ENCODE measurements around the gene CLEC5A.
"Not testable (repeated sequence)": the region's sequence is repeated elsewhere in the genome, so short reads cannot be mapped to it uniquely, and the experiment has no call there.

The CLEC5A gene

DNA sequence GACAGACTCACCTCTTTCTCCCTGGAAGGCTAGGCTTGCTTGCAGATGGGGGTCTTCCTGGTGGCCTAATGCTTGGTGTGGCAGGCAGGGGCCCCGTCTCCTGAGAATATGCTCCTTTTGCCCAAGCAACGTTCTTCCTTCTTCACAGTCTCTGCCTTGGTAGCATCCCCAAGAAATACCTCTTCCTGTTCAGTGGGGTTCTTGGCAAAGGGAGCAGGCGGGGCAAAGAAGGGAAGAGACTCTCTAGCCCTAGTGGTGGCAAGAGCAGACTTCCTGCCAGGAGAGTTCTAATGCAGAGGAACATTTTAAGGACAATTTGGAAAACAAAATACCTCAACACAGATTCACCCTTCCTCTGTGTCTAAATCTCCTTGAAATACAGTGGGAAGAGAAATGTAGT is at the start of gene CLEC5A:
CLEC5A (minus strand) TSS at position 179 of the 400 bp plus-strand sequence. CDS start 682 bp downstream, outside the sequence.
- no peak for DNase-seq (ENCODE audit: low read depth in 2 of 2)

DNA sequence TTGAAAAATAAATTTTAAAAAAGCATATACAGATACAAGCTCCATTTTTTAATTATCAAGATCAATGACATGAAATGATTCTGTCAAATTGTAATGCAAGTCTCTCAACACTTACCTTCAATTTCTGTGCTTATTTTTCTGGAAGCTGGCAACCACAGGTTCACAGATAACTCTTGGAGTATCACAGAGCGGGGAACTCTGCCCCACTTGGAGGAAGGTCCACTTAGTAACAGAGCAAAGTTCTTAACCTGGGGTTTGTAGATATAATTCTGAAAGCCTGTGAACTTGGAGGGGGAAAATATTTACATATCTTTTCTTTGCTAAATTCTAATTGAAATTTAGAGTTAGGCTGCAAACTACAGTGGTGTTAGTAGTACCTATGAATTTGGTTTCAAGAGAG is 46.6 kb upstream of the CLEC5A start:
- DNase-seq (ENCODE audit: low read depth in 2 of 2) = no peak

DNA sequence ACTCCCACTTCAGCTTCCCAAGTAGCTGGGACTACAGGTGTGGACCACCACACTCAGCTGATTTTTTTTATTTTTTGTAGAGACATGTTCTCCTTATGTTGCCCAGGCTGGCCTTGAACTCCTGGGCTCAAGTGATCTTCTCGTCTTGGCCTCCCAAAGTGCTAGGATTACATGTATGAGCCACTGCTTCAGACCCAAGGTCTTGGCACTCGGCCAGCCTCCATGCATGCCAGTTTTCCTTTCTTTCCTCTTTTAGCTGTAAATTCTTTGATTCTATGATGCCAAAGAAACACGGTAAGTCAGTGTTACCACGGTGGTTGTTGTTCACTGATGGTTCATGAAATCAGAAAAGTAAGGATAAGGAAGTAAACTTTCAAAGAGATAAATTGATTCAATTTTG is 45.9 kb upstream of the CLEC5A start:
- no peak for DNase-seq (ENCODE audit: low read depth in 2 of 2)

GRCh38 chr7:141992156-141992555 is 45.4 kb upstream of the CLEC5A start:
- no peak for DNase-seq (ENCODE audit: low read depth in 2 of 2)

DNA sequence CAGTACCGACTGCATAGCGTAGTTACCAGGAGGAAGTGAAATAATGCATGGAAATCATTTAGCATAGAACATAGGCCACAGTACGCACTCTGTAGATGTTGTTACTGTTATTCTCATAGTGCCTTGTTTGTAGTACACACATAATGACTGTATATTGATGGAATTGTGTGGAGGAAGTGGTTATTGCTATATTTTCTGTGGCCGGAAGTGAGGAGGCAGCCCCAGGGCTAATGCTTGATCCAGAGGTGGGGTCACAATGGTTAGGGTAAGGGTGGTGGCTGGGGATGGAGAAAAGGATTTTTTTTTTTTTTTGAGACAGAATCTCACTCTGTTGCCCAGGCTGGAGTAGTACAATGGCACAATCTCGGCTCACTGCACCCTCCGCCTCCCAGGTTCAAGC is 44.4 kb upstream of the CLEC5A start:
- DNase-seq (ENCODE audit: low read depth in 2 of 2) = no peak

- no peak for DNase-seq (ENCODE audit: low read depth in 2 of 2)
Measured at GRCh38 chr7:141990011-141990725, 43.4 kb upstream of the CLEC5A start.

DNA sequence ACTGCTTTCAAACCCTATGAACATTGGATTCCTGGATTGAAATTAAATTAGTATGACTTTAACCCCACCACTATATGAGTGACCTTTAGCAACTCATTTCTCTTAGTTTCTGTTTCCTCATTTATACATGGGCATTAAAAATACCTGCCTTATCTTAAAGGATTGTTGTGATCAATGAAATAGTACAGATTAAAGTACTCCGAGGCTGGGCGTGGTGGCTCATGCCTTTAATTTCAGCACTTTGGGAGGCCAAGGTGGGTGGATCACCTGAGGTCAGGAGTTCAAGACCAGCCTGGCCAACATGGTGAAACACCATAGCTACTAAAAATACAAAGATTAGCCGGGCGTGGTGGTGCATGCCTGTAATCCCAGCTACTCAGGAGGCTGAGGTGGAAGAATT is 41.0 kb upstream of the CLEC5A start:
- not testable (repeated sequence) for DNase-seq (ENCODE audit: low read depth in 2 of 2)

GRCh38 chr7:141986923-141987322 is 40.1 kb upstream of the CLEC5A start:
- no peak for DNase-seq (ENCODE audit: low read depth in 2 of 2)

GRCh38 chr7:141985926-141986325 is 39.2 kb upstream of the CLEC5A start:
- DNase-seq (ENCODE audit: low read depth in 2 of 2) = not testable (repeated sequence)

- no peak for DNase-seq (ENCODE audit: low read depth in 2 of 2)
Measured at GRCh38 chr7:141979568-141979967, 32.8 kb upstream of the CLEC5A start.

- DNase-seq (ENCODE audit: low read depth in 2 of 2) = no peak
Measured at GRCh38 chr7:141978351-141978750, 31.6 kb upstream of the CLEC5A start.

- no peak for DNase-seq (ENCODE audit: low read depth in 2 of 2)
Measured at GRCh38 chr7:141976524-141977245, 29.9 kb upstream of the CLEC5A start.

- DNase-seq (ENCODE audit: low read depth in 2 of 2) = peak; percentile 55 to 65
Measured at GRCh38 chr7:141975806-141976523, 29.2 kb upstream of the CLEC5A start.

DNA sequence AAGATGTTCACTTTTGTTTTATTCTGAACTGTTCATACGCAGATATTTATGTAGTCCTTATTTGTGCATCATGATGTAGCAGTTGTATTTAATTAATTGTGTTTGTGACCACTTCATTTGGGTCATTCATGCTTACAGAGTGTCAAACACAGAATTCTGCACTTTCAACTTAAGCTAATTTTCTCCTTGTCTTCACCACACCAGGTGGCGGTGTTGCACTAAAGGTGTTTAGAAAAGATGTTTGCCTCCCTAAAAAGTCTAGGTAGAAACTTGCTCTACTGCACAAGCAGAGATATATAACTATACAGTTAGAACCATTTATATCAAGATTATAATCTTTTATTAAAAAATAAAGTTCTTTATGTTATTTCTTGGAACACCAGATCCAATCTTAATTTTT is 28.1 kb upstream of the CLEC5A start:
- DNase-seq (ENCODE audit: low read depth in 2 of 2) = no peak

DNA sequence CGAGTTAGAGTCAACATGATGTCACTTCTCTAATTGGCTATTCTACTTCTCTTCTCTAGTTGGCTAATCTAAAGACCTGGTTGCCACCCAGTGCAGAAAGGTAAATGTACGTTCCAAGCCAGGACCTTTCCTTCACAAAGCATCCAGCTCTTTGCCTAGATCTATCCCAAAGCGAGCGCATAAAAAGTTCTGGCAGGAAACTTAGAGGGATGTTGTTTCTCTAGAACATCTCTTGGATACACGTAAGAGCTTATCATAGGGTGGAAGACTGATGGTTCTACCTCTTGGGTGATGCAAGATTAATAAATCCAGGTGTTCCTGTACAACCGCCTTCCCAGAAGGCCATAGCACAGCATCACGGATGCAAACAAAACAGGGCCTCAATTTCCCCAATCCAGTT is 26.9 kb upstream of the CLEC5A start, which contains the start of gene TAS2R38:
TAS2R38 (minus strand) TSS at position 101 of the 400 bp plus-strand sequence; CDS start at position 17, 84 bp downstream.
- DNase-seq (ENCODE audit: low read depth in 2 of 2) = no peak

GRCh38 chr7:141960687-141961422 is 14.1 kb upstream of the CLEC5A start:
- no peak for DNase-seq (ENCODE audit: low read depth in 2 of 2)

DNA sequence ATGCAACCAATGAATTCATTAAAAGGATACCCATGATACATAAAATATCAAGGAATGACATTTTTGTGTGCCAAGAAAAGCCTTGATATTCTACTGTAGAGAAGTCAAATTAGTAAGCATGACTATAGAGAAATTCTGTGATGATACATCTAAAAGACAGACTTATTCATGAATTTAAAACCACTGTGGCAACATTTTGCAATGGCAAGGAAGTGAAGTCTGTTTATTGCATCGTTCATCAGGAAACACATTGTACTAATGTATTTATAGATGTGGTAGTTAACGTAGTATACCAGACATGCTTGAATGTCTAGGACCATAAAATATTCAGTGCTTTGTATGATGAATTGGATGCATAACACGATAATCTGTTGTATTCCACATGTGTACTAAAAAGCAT is 9.3 kb upstream of the CLEC5A start:
- DNase-seq (ENCODE audit: low read depth in 2 of 2) = no peak

DNA sequence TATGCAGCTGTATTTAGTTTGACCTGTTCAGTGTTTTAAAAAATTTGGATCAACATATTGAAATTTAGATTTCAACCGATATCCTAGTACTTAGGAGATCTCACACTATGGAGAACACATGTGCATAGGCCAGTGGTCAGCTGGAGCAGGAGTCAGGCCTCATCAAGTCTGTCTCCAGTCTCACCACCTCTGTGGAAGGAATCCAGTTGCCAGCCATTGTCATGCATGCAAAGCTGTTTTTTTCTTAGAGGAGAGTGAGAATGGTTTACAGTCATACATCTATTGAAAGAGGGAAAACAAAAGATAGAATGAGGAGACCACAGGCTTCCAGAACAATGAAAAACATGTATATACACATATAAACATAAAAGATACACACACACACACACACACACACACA is 7.6 kb upstream of the CLEC5A start:
- no peak for DNase-seq (ENCODE audit: low read depth in 2 of 2)

DNA sequence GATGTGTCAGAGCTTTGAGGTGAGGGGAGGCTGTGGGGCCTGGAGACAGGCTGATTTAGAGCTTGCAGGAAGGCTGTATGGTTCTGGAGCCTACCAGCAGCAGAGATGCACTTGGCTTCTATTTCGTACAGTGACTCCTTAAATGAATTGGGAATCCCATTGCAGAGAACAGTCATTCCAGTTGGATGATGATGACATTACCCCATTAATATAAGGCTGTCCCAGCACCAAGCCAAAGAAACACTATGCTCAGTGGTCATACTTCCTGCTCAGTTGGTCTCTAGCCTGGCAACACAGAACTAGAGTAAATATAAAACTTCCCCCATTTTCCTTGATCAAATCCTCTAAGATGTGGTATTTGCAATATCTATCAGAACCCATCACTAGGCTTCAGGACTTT is 5.7 kb upstream of the CLEC5A start:
- DNase-seq (ENCODE audit: low read depth in 2 of 2) = no peak

DNA sequence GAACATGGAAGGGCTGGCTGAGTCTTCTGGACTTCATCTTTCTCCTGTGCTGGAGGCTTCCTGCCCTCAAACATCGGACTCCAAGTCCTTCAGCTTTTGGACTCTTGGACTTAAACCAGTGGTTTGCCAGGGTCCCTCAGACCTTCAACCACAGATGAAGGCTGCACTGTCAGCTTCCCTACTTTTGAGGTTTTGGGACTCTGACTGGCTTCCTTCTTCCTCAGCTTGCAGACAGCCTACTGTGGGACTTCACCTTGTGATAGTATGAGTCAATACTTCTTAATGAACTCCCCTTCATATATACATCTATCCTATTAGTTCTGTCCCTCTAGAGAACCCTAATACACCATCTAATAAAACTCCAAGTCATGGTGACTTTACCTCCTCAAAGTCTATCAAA is 4.0 kb upstream of the CLEC5A start:
- DNase-seq (ENCODE audit: low read depth in 2 of 2) = no peak

- DNase-seq (ENCODE audit: low read depth in 2 of 2) = no peak
Measured at GRCh38 chr7:141949911-141950310, 3.1 kb upstream of the CLEC5A start.

- DNase-seq (ENCODE audit: low read depth in 2 of 2) = no peak
Measured at GRCh38 chr7:141949451-141949850, 2.7 kb upstream of the CLEC5A start.

All from stimulated activated CD4-positive, alpha-beta T cell treated with anti-CD3 and anti-CD28 coated beads, Interleukin-1b, Interleukin-23, amount 100 ng/mL, for 4 hours (primary cell).